ENCODE results near the gene BUB1.
"Not testable (repeated sequence)": the region's sequence is repeated elsewhere in the genome, so short reads cannot be mapped to it uniquely, and the experiment has no call there.

Gene BUB1

GRCh38 chr2:110708455-110708854 is 30.6 kb upstream of the BUB1 start:
- 86% methylated on average over 1 of the region's 1 CpG for WGBS (ENCODE audit: insufficient coverage)
- Histone ChIP-seq H3K4me1 (ENCODE audit: control extremely low read depth in 1 of 4, control insufficient read depth in 4 of 4, insufficient read depth in 4 of 4, low read length in 3 of 4) (peaks cover 0 to 3% (median 0%) of the 10 kb centered on the region in 4 experiments), H3K9me3 (ENCODE audit: control extremely low read depth in 1 of 5, control insufficient read depth in 4 of 5, insufficient read depth in 2 of 5, low read depth in 1 of 5, low read length in 4 of 5) (no peaks in the 10 kb centered on the region), H3K27me3 (replicated peaks in 2 of 5; ENCODE audit: control insufficient read depth in 4 of 5, insufficient read depth in 5 of 5, low read length in 4 of 5) (no peaks in the 10 kb centered on the region), H3K36me3 (ENCODE audit: control insufficient read depth in 4 of 4, insufficient read depth in 4 of 4, low read length in 3 of 4) (no peaks in the 10 kb centered on the region), H3K4me3 (ENCODE audit: control insufficient read depth in 1 of 7, extremely low read depth in 1 of 7, insufficient read depth in 4 of 7, low read depth in 2 of 7, low read length in 6 of 7) (no peak overlapping the region), H3K27ac (ENCODE audit: insufficient read depth in 1 of 2, low read depth in 1 of 2, low read length in 2 of 2, poor library complexity in 1 of 2, severe bottlenecking in 2 of 2) (no peak overlapping the region)
- CTCF ChIA-PET: no interaction called here
- POLR2A ChIA-PET: no interaction called here
- no peak for DNase-seq

DNA sequence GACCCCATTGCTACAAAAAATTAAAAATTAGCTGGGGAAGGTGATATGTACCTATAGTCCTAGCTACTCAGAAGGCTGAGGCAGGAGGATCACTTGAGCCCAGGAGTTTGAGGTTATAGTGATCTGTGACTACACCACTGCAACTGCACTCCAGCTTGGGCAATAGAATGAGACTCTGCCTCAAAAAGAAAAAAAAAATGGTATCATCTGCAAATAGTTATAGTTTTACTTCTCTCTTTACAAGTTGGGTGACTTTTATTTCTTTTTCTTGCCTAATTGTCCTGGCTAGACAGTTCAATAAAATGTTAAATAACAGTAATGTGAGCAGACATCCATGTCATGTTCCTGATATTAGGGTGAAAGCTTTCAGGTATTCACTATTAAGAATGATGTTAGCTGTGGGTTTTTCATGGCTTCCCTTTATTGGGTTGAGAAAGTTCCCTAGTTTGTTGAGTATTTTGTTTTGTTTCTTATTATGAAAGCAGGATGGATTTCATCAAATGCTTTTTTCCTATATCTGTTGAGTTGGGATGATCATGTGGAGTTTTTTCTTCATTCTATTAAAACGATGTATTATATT is 29.6 kb upstream of the BUB1 start:
- H3K4me1 ChIP-seq (ENCODE audit: control extremely low read depth in 1 of 4, control insufficient read depth in 4 of 4, insufficient read depth in 4 of 4, low read length in 3 of 4): peaks cover 0 to 3% (median 0%) of the 10 kb centered on the region in 4 experiments

DNA sequence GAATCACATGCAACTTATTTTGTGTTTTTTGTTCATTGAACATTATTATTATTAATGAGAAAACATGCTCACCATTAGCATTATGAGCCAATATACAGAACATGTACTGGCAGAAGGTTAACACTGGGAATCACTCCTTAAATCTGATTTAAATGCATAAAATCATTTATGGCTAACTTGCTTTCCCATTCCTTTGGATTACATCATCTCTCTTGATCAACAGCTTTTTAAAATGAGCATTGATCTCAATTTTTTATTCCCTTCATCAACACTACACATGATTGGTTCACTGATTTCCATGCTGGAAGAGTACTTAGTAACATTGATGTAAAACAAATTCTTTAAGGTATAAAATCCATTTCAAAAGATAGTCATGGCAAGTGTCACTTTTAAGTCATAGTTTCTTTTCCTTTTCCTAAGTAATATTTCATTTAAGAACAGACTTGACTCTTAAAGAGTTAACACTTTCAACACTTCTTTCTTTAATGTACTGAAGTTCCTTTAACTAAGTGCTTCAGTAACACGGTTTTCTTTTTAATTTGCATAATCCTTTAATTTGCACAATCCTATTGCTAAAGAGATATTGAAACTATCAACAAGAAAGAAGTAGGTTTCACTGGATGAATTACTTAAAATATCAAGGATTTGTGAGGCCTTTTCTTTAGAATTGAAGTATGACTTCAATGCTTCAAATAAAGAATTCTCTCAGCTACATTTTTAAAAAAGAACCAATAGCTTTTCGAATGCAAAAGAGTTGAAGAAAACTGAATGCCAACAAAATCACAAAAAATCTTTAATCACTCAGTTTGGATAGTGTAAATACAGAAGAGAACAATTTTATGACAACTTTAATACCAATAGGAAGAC is 24.9 kb upstream of the BUB1 start:
- Histone ChIP-seq H3K4me3 (ENCODE audit: control insufficient read depth in 1 of 7, extremely low read depth in 1 of 7, insufficient read depth in 4 of 7, low read depth in 2 of 7, low read length in 6 of 7) (no peak overlapping the region), H3K36me3 (ENCODE audit: control insufficient read depth in 4 of 4, insufficient read depth in 4 of 4, low read length in 3 of 4) (no peaks in the 10 kb centered on the region), H3K27me3 (replicated peaks in 2 of 5; ENCODE audit: control insufficient read depth in 4 of 5, insufficient read depth in 5 of 5, low read length in 4 of 5) (no peaks in the 10 kb centered on the region), H3K27ac (ENCODE audit: insufficient read depth in 1 of 2, low read depth in 1 of 2, low read length in 2 of 2, poor library complexity in 1 of 2, severe bottlenecking in 2 of 2) (no peak overlapping the region), H3K4me1 (ENCODE audit: control extremely low read depth in 1 of 4, control insufficient read depth in 4 of 4, insufficient read depth in 4 of 4, low read length in 3 of 4) (no peaks in the 10 kb centered on the region), H3K9me3 (ENCODE audit: control extremely low read depth in 1 of 5, control insufficient read depth in 4 of 5, insufficient read depth in 2 of 5, low read depth in 1 of 5, low read length in 4 of 5) (no peaks in the 10 kb centered on the region)
- no peak for DNase-seq
- ChIA-PET POLR2A (no interaction called here), CTCF (no interaction called here)
- no CpG with 5 or more reads among the region's 2 CpGs for WGBS (ENCODE audit: insufficient coverage)

More for the DNA sequence above, 29.6 kb upstream of the BUB1 start:
- no peak overlapping the region for H3K27ac ChIP-seq (ENCODE audit: insufficient read depth in 1 of 2, low read depth in 1 of 2, low read length in 2 of 2, poor library complexity in 1 of 2, severe bottlenecking in 2 of 2)
- no peaks in the 10 kb centered on the region for H3K36me3 ChIP-seq (ENCODE audit: control insufficient read depth in 4 of 4, insufficient read depth in 4 of 4, low read length in 3 of 4)
- H3K27me3 ChIP-seq (replicated peaks in 2 of 5; ENCODE audit: control insufficient read depth in 4 of 5, insufficient read depth in 5 of 5, low read length in 4 of 5): no peaks in the 10 kb centered on the region
- H3K9me3 ChIP-seq (ENCODE audit: control extremely low read depth in 1 of 5, control insufficient read depth in 4 of 5, insufficient read depth in 2 of 5, low read depth in 1 of 5, low read length in 4 of 5): no peaks in the 10 kb centered on the region
- no peak for DNase-seq
- WGBS (ENCODE audit: insufficient coverage): no CpG with 5 or more reads among the region's 1 CpG
- ChIA-PET POLR2A (no interaction called here), CTCF (interaction anchor here (1.3 kb wide), 1 partner anchor 15 kb away, joined by 3 read pairs; no protein-coding TSS in a partner anchor)
- H3K4me3 ChIP-seq (ENCODE audit: control insufficient read depth in 1 of 7, extremely low read depth in 1 of 7, insufficient read depth in 4 of 7, low read depth in 2 of 7, low read length in 6 of 7): no peak overlapping the region

- POLR2A ChIA-PET; H3K27ac ChIP-seq (ENCODE audit: insufficient read depth in 1 of 2, low read depth in 1 of 2, low read length in 2 of 2, poor library complexity in 1 of 2, severe bottlenecking in 2 of 2); H3K27me3 ChIP-seq (replicated peaks in 2 of 5; ENCODE audit: control insufficient read depth in 4 of 5, insufficient read depth in 5 of 5, low read length in 4 of 5); H3K9me3 ChIP-seq (ENCODE audit: control extremely low read depth in 1 of 5, control insufficient read depth in 4 of 5, insufficient read depth in 2 of 5, low read depth in 1 of 5, low read length in 4 of 5); CTCF ChIA-PET; H3K4me3 ChIP-seq (ENCODE audit: control insufficient read depth in 1 of 7, extremely low read depth in 1 of 7, insufficient read depth in 4 of 7, low read depth in 2 of 7, low read length in 6 of 7); H3K36me3 ChIP-seq (ENCODE audit: control insufficient read depth in 4 of 4, insufficient read depth in 4 of 4, low read length in 3 of 4); DNase-seq: not testable (repeated sequence)
- no CpG with 5 or more reads among the region's 6 CpGs for WGBS (ENCODE audit: insufficient coverage)
- H3K4me1 ChIP-seq (ENCODE audit: control extremely low read depth in 1 of 4, control insufficient read depth in 4 of 4, insufficient read depth in 4 of 4, low read length in 3 of 4): peaks cover 4 to 18% (median 17%) of the 10 kb centered on the region in 4 experiments
Observed at GRCh38 chr2:110698253-110698652, 20.4 kb upstream of the BUB1 start.

DNA sequence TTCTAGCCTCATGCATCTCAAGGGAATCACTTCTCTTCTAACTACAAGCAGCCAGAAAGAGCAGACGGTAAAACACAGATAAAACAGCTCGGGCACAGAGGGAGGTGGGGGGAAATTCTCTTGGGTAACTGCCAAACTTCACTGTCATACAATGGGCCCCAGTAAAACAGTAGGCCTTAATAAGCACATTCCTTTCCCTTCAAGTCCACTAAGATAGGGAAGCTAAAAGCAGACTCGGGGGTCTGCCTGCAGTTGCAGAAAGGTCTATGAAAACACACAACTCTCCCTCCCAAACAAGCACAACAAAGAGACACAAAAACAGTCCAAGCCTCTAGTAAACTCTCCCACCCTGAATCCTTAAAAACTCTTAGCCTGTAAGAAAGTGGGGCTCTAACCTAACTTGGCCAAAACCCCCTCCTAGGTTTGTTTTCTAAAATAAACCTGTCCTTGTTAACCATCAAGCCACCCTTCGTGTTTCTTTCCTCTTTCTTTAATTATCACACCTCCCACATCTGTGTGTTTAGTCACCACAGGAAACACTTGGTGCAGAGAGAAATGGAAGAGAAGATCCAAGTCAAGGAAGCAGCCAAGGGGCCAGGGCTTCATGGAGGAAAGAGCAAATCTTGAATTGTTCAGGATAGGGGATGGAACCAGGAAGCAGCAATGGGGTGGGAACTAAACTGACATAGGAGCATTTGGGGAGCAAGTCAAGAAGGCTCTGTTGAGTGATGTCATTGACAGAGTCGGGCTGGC is 17.5 kb upstream of the BUB1 start:
- H3K4me1 ChIP-seq (ENCODE audit: control extremely low read depth in 1 of 4, control insufficient read depth in 4 of 4, insufficient read depth in 4 of 4, low read length in 3 of 4): peaks cover 4 to 18% (median 17%) of the 10 kb centered on the region in 4 experiments
- H3K27me3 ChIP-seq (replicated peaks in 2 of 5; ENCODE audit: control insufficient read depth in 4 of 5, insufficient read depth in 5 of 5, low read length in 4 of 5); POLR2A ChIA-PET; CTCF ChIA-PET; H3K9me3 ChIP-seq (ENCODE audit: control extremely low read depth in 1 of 5, control insufficient read depth in 4 of 5, insufficient read depth in 2 of 5, low read depth in 1 of 5, low read length in 4 of 5); H3K36me3 ChIP-seq (ENCODE audit: control insufficient read depth in 4 of 4, insufficient read depth in 4 of 4, low read length in 3 of 4): not testable (repeated sequence)
- 0% methylated on average over 1 of the region's 5 CpGs for WGBS (ENCODE audit: insufficient coverage)
- peak overlapping the region in 1 of 7 experiments; percentile 17 for H3K4me3 ChIP-seq (ENCODE audit: control insufficient read depth in 1 of 7, extremely low read depth in 1 of 7, insufficient read depth in 4 of 7, low read depth in 2 of 7, low read length in 6 of 7)
- H3K27ac ChIP-seq (ENCODE audit: insufficient read depth in 1 of 2, low read depth in 1 of 2, low read length in 2 of 2, poor library complexity in 1 of 2, severe bottlenecking in 2 of 2): peak overlapping the region; percentile 61 to 79
- DNase-seq: peak; percentile 41 to 86 (median 79)

DNA sequence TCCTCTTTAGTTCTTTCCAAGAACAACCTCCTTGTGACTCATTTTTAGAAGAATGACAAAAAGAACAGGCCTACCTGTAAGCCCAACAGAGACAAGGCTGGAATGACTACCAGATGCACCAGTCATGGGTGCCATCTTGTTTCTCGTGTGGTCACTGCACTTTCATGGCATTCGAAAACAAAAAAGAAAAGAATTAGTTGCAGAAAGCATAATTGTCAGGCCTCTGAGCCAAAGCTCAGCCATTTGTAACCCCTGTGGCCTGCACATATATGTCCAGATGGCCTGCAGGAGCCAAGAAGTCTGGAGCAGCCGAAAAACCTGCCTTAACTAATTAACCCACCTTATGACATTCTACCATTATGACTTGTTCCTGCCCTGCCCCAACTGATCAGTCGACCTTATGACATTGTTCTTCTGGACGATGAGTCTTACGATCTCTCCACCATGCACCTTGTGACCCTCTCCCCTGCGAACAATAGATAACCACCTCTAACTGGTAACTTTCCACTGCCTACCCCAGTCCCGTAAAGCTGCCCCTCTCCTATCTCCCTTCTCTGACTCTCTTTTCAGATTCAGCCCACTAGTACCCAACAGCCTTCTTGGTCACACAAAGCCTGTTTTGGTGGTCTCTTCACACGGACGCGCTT is 13.9 kb upstream of the BUB1 start:
- H3K9me3 ChIP-seq (ENCODE audit: control extremely low read depth in 1 of 5, control insufficient read depth in 4 of 5, insufficient read depth in 2 of 5, low read depth in 1 of 5, low read length in 4 of 5): peaks cover 0 to 12% (median 6%) of the 10 kb centered on the region in 5 experiments
- H3K36me3 ChIP-seq (ENCODE audit: control insufficient read depth in 4 of 4, insufficient read depth in 4 of 4, low read length in 3 of 4): no peaks in the 10 kb centered on the region
- WGBS (ENCODE audit: insufficient coverage): 97% methylated on average over 11 of the region's 11 CpGs
- no peak overlapping the region for H3K27ac ChIP-seq (ENCODE audit: insufficient read depth in 1 of 2, low read depth in 1 of 2, low read length in 2 of 2, poor library complexity in 1 of 2, severe bottlenecking in 2 of 2)
- H3K27me3 ChIP-seq (replicated peaks in 2 of 5; ENCODE audit: control insufficient read depth in 4 of 5, insufficient read depth in 5 of 5, low read length in 4 of 5): no peaks in the 10 kb centered on the region
- H3K4me3 ChIP-seq (ENCODE audit: control insufficient read depth in 1 of 7, extremely low read depth in 1 of 7, insufficient read depth in 4 of 7, low read depth in 2 of 7, low read length in 6 of 7): no peak overlapping the region
- POLR2A ChIA-PET: no interaction called here
- no peak for DNase-seq
- peaks cover 4 to 18% (median 17%) of the 10 kb centered on the region in 4 experiments for H3K4me1 ChIP-seq (ENCODE audit: control extremely low read depth in 1 of 4, control insufficient read depth in 4 of 4, insufficient read depth in 4 of 4, low read length in 3 of 4)
- CTCF ChIA-PET: no interaction called here
